ENCODE measurements around the gene PHYHD1. TPM values are rescaled to one million over a fixed set of nuclear protein-coding genes. Genes with fewer than 3 reads are reported as not detected.
A peak's percentile ranks its signal among the peaks of the same experiment; 100 is the strongest.

Gene PHYHD1
- total and polyA plus RNA-seq, 2 of the 13 experiments (the other 11 are each of a cell fraction or from before 2014, with no cell fraction given), result 10.6 to 25.3 TPM

DNA sequence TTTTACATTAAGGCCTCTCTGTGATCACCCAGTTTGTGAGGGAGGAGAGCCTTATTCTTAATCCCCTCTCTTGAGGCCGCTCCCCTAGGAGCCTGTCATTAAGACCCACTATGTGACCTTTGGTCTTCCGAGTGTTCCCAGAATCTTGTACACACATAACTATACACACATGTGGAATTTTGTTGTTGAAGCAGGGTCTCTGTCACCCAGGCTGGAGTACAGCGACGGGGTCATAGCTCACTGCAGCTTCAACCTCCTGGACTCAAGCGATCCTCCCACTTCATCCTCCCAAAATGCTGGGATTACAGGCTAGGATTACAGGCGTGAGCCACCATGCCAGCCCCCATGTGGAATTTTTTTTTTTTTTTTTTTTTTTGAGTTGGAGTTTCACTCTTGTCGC, 14.8 kb upstream of the PHYHD1 start (continued):
- TF ChIP-seq ZNF609 (CRISPR knock-in tag; IDR thresholded peaks at IDR 0.05; ENCODE audit: borderline replicate concordance), result no peak
- TF ChIP-seq FOXA3 (CRISPR knock-in tag; IDR thresholded peaks at IDR 0.05), result 0 out of 2 replicates have a peak, but pooled peaks have one; percentile 36
- 0 out of 2 replicates have a peak, but pooled peaks have one; percentile 22 for TF ChIP-seq MEF2D (CRISPR knock-in tag; IDR thresholded peaks at IDR 0.05)
- TF ChIP-seq NR2F1 (CRISPR knock-in tag; IDR thresholded peaks at IDR 0.05), result no peak
- TF ChIP-seq MXI1 (IDR thresholded peaks at IDR 0.05; ENCODE audit: borderline replicate concordance, low read depth, low read length), result peak; percentile 34; the same call in 1 of the 3 replicates
- TF ChIP-seq ZNF501 (CRISPR knock-in tag; IDR thresholded peaks at IDR 0.05), result peak; percentile 48; the same call in 1 of the 2 replicates
- TF ChIP-seq HNF4A (CRISPR knock-in tag; IDR thresholded peaks at IDR 0.05), result peak; percentile 86
- no peak for TF ChIP-seq CREB3 (CRISPR knock-in tag; IDR thresholded peaks at IDR 0.05)
- no peak for TF ChIP-seq LCORL (IDR thresholded peaks at IDR 0.05)
- TF ChIP-seq LCORL (CRISPR knock-in tag; IDR thresholded peaks at IDR 0.05), result peak; percentile 85
- TF ChIP-seq HHEX (CRISPR knock-in tag; IDR thresholded peaks at IDR 0.05), result no peak
- peak; percentile 69 for TF ChIP-seq MED1 (CRISPR knock-in tag; IDR thresholded peaks at IDR 0.05)
- no peak for TF ChIP-seq CSRNP2 (CRISPR knock-in tag; conservative IDR thresholded peaks at IDR 0.05; ENCODE audit: low read depth)
- TF ChIP-seq, protein P1, sequence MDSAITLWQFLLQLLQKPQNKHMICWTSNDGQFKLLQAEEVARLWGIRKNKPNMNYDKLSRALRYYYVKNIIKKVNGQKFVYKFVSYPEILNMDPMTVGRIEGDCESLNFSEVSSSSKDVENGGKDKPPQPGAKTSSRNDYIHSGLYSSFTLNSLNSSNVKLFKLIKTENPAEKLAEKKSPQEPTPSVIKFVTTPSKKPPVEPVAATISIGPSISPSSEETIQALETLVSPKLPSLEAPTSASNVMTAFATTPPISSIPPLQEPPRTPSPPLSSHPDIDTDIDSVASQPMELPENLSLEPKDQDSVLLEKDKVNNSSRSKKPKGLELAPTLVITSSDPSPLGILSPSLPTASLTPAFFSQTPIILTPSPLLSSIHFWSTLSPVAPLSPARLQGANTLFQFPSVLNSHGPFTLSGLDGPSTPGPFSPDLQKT (CRISPR knock-in tag; IDR thresholded peaks at IDR 0.05; ENCODE audit: borderline replicate concordance), result no peak
- TF ChIP-seq ZNF205 (CRISPR knock-in tag; IDR thresholded peaks at IDR 0.05), result no peak
- TF ChIP-seq ZBTB38 (CRISPR knock-in tag; IDR thresholded peaks at IDR 0.05), result peak; percentile 54; the same call in 1 of the 2 replicates
- TF ChIP-seq CENPBD1 (CRISPR knock-in tag; IDR thresholded peaks at IDR 0.05; ENCODE audit: borderline replicate concordance, low read depth), result no peak
- TF ChIP-seq HOXA3 (CRISPR knock-in tag; IDR thresholded peaks at IDR 0.05), result peak; percentile 40; the same call in 1 of the 2 replicates
- peak; percentile 22 for TF ChIP-seq NR2F6 (IDR thresholded peaks at IDR 0.05)
- 0 out of 2 replicates have a peak, but pooled peaks have one; percentile 6 for TF ChIP-seq NR2F6 (CRISPR knock-in tag; IDR thresholded peaks at IDR 0.05)
- TF ChIP-seq ZNF276 (CRISPR knock-in tag; IDR thresholded peaks at IDR 0.05; ENCODE audit: low read depth), result no peak
